Spleen (tissue), 11 donors: Measurements from ENCODE around the gene GAS5. TPM values are rescaled to one million over a fixed set of nuclear protein-coding genes. Genes with fewer than 3 reads are reported as not detected.
A peak's percentile ranks its signal among the peaks of the same experiment; 100 is the strongest.

Experiments
- DNase-seq: peaks from one replicate; pipeline ENCODE4 v3.0.0-alpha.2; 2020
- H3K27ac ChIP-seq, 8 donors: fragments of 200-600 bp; sonication (generic) in 7 of 8; 1 replicate in 4 of 8; 2 replicates in 4 of 8; pipeline versions ENCODE4 v1.5.0 to v1.8.0; 2016 to 2021; ENCODE audit warnings: inconsistent platforms in 4 of 8, mild to moderate bottlenecking in 4 of 8, moderate library complexity in 1 of 8
- H3K27me3 ChIP-seq, 7 donors: fragments of 200-600 bp; sonication (generic) in 6 of 7; replicated peaks in 1 of 7; 1 replicate in 4 of 7; 2 replicates in 3 of 7; pipeline versions ENCODE4 v1.5.0 to v1.8.0; 2016 to 2021; ENCODE audit warnings: inconsistent platforms in 3 of 7, mild to moderate bottlenecking in 1 of 7
- H3K36me3 ChIP-seq, 6 donors: fragments of 200-600 bp; sonication (generic) in 5 of 6; 1 replicate in 4 of 6; 2 replicates in 2 of 6; pipeline versions ENCODE4 v1.5.0 to v1.8.0; 2016 to 2021; ENCODE audit warnings: inconsistent platforms in 2 of 6
- H3K4me1 ChIP-seq, 6 donors: fragments of 200-600 bp; sonication (generic) in 5 of 6; 1 replicate in 3 of 6; 2 replicates in 3 of 6; pipeline versions ENCODE4 v1.5.0 to v1.8.0; 2016 to 2021; ENCODE audit warnings: inconsistent platforms in 3 of 6
- H3K4me3 ChIP-seq, 8 donors: fragments of 200-600 bp; sonication (generic) in 7 of 8; 1 replicate in 4 of 8; 2 replicates in 4 of 8; pipeline versions ENCODE4 v1.5.0 to v1.8.0; 2016 to 2021; ENCODE audit warnings: inconsistent platforms in 4 of 8, mild to moderate bottlenecking in 4 of 8, moderate library complexity in 2 of 8
- H3K9me3 ChIP-seq, 8 donors: fragments of 200-600 bp; sonication (generic) in 7 of 8; 1 replicate in 4 of 8; 2 replicates in 4 of 8; pipeline versions ENCODE4 v1.5.0 to v1.8.0; 2016 to 2021; ENCODE audit warnings: inconsistent platforms in 4 of 8
- POLR2A ChIP-seq, 3 donors: fragments of 450-650 bp; IDR thresholded peaks; one replicate each; pipeline ENCODE4 v1.5.1; 2017; ENCODE audit warnings: antibody characterized with exemption in 3 of 3, mild to moderate bottlenecking in 1 of 3
- POLR2AphosphoS5 ChIP-seq, 3 donors: sonication (generic); formaldehyde crosslinking; IDR thresholded peaks; one replicate each; pipeline ENCODE4 v1.5.1; 2017; ENCODE audit warnings: antibody characterized with exemption in 3 of 3
- WGBS, 5 donors: extraction: QIAGEN DNeasy Blood & Tissue Kit in 3 of 5; methylation state at CpG; one replicate each; pipeline versions ENCODE4 v1.1.5 to v1.1.7; 2013 to 2018; 5-methylcytosine and 5-hydroxymethylcytosine counted together
- intact Hi-C: fragments of 100-400 bp; cut with DNase I; formaldehyde crosslinking; loops from one replicate; pipeline ENCODE4 v1.15.0; 2023; ENCODE audit warnings: low total_unique reads
- polyA plus RNA-seq, 3 donors: library from polyadenylated mRNA; stranded (reverse); fragments of 200-250 nt; gene quantifications; one replicate each; pipeline ENCODE4 v1.2.1, GENCODE V29; 2013
- total RNA-seq, 7 donors: library from RNA; depleted of rRNA in 3 of 7; stranded (reverse); fragments of >200 nt in 3 of 7; fragmentation: NEBNext Ultra II Directional in 4 of 7; extraction: Animal tissue kit (Norgen Biotek cat#: 25700) in 4 of 7; gene quantifications; one replicate each; pipeline versions ENCODE4 v1.1.0 to v1.2.1, GENCODE V29; 2016 to 2021
- TF ChIP-seq, protein P1 (sequence below), 11 experiments: fragments of 200-600 bp in 7 of 11; fragments of 450-650 bp in 4 of 11; sonication (generic) in 4 of 11; IDR thresholded peaks in 8 of 11; conservative IDR thresholded peaks in 3 of 11; 1 replicate in 7 of 11; 2 replicates in 4 of 11; pipeline versions ENCODE4 v1.4.0 to v1.8.0; 2016 to 2021; ENCODE audit warnings: antibody characterized with exemption in 11 of 11, inconsistent platforms in 4 of 11, mild to moderate bottlenecking in 1 of 11
- donor health status: healthy with polysubstance abuse.
- donor health status: DM: no; HTN: no; CAD: no; lungs with moderate emphysema.
- donor health status: DM: no; HTN: no; CAD: no.
- donor health status: Bipolar disorder and iron deficiency.
- donor health status: healthy.
- donor health status: DM: no; HTN: no; CAD: no.
- donor health status: DM: yes; HTN: yes; CAD: no.

Gene GAS5
- total and polyA plus RNA-seq, 10 donors = 287 to 1,371 (median 350) TPM

DNA sequence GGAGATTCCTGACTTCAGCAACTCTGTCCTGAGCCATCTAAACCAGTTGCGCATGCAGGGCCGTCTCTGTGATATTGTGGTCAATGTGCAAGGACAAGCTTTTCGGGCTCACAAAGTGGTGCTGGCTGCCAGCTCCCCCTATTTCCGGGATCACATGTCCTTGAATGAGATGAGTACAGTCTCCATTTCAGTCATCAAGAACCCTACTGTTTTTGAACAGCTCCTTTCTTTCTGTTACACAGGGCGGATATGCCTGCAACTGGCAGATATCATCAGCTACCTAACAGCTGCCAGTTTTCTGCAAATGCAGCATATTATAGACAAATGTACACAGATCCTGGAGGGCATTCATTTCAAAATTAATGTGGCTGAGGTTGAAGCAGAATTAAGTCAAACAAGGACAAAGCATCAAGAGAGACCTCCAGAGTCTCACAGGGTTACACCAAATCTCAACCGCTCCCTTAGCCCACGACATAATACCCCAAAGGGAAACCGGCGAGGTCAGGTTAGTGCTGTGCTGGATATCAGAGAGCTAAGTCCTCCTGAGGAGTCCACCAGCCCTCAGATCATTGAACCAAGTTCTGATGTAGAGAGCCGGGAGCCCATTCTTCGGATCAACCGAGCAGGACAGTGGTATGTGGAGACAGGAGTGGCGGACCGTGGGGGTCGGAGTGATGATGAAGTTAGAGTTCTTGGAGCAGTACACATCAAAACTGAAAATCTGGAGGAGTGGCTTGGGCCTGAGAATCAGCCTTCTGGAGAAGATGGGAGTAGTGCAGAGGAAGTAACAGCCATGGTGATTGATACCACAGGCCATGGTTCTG lies 2.7 kb upstream of the GAS5 start:
- intact Hi-C loops = no loop called here
- WGBS, 5 donors = 53 to 63% (median 57%) methylated on average over 15 of the region's 15 CpGs
- peak; percentile 83 for DNase-seq
- peak overlapping the region; percentile 72 to 99 (median 98) for H3K27ac ChIP-seq
- peak in 1 of 3 donors; percentile 65 for TF ChIP-seq POLR2A (IDR thresholded peaks at IDR 0.05)
- TF ChIP-seq POLR2AphosphoS5 (IDR thresholded peaks at IDR 0.05) = peak in 2 of 3 donors; percentile 66 to 84
- TF ChIP-seq, protein P1, sequence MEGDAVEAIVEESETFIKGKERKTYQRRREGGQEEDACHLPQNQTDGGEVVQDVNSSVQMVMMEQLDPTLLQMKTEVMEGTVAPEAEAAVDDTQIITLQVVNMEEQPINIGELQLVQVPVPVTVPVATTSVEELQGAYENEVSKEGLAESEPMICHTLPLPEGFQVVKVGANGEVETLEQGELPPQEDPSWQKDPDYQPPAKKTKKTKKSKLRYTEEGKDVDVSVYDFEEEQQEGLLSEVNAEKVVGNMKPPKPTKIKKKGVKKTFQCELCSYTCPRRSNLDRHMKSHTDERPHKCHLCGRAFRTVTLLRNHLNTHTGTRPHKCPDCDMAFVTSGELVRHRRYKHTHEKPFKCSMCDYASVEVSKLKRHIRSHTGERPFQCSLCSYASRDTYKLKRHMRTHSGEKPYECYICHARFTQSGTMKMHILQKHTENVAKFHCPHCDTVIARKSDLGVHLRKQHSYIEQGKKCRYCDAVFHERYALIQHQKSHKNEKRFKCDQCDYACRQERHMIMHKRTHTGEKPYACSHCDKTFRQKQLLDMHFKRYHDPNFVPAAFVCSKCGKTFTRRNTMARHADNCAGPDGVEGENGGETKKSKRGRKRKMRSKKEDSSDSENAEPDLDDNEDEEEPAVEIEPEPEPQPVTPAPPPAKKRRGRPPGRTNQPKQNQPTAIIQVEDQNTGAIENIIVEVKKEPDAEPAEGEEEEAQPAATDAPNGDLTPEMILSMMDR (IDR thresholded peaks at IDR 0.05 in 8 of 11, conservative IDR thresholded peaks at IDR 0.05 in 3 of 11) = no peak
- peaks cover 36 to 77% (median 56%) of the 10 kb centered on the region in 6 donors for H3K4me1 ChIP-seq
- peak overlapping the region in 4 of 8 donors; percentile 8 to 91 (median 14) for H3K4me3 ChIP-seq
- H3K27me3 ChIP-seq = no peaks in the 10 kb centered on the region
- peaks cover 0 to 50% (median 15%) of the 10 kb centered on the region in 6 donors for H3K36me3 ChIP-seq
- H3K9me3 ChIP-seq = no peaks in the 10 kb centered on the region

GRCh38 chr1:173869021-173869359 lies 1.2 kb upstream of the GAS5 start:
- H3K27me3 ChIP-seq = no peaks in the 10 kb centered on the region
- peak overlapping the region; percentile 75 to 95 (median 84) for H3K4me3 ChIP-seq
- peak overlapping the region; percentile 97 to 99 (median 98) for H3K27ac ChIP-seq
- peaks cover 50 to 88% (median 71%) of the 10 kb centered on the region in 6 donors for H3K4me1 ChIP-seq
- 3 to 6% (median 4%) methylated on average over 5 of the region's 5 CpGs for WGBS, 5 donors
- H3K9me3 ChIP-seq = no peaks in the 10 kb centered on the region
- intact Hi-C loops = loop anchor here (10.0 kb wide), 1 partner anchor 66 kb away; no protein-coding TSS in a partner anchor
- peaks cover 0 to 51% (median 27%) of the 10 kb centered on the region in 6 donors for H3K36me3 ChIP-seq
- TF ChIP-seq POLR2AphosphoS5 (IDR thresholded peaks at IDR 0.05) = no peak
- TF ChIP-seq, protein P1 (IDR thresholded peaks at IDR 0.05 in 8 of 11, conservative IDR thresholded peaks at IDR 0.05 in 3 of 11) = no peak
- TF ChIP-seq POLR2A (IDR thresholded peaks at IDR 0.05) = no peak
- DNase-seq = no peak

GRCh38 chr1:173868266-173869020 lies 654 bp upstream of the GAS5 start, which contains the start of gene ZBTB37:
ZBTB37 (plus strand) TSS chr1:173868380; CDS start chr1:173870226, 1,846 bp downstream.
- Histone ChIP-seq H3K27me3 (no peaks in the 10 kb centered on the region), H3K27ac (peak within 1 kb of the TSS; percentile 97 to 99 (median 98)), H3K36me3 (peaks cover 0 to 51% (median 31%) of the 10 kb centered on the region in 6 donors), H3K4me1 (peaks cover 51 to 91% (median 71%) of the 10 kb centered on the region in 6 donors), H3K4me3 (peak within 1 kb of the TSS; percentile 75 to 95 (median 84)), H3K9me3 (no peaks in the 10 kb centered on the region)
- TF ChIP-seq POLR2AphosphoS5 (IDR thresholded peaks at IDR 0.05) (peak in 2 of 3 donors; percentile 4 to 90), POLR2A (IDR thresholded peaks at IDR 0.05) (peak in 1 of 3 donors; percentile 33)
- TF ChIP-seq, protein P1 (IDR thresholded peaks at IDR 0.05 in 8 of 11, conservative IDR thresholded peaks at IDR 0.05 in 3 of 11) = no peak
- intact Hi-C loops = loop anchor here (10.0 kb wide), 1 partner anchor 66 kb away; no protein-coding TSS in a partner anchor
- 0 to 1% (median 1%) methylated on average over 41 to 53 of the region's 53 CpGs for WGBS, 5 donors
- DNase-seq = peak; percentile 97
